Caco-2 (cell line): ENCODE measurements around the gene RFTN1. TPM values are rescaled to one million over a fixed set of nuclear protein-coding genes. Genes with fewer than 3 reads are reported as not detected.

ENCODE experiments used
- BruUV-seq: library from RNA; stranded (reverse); fragments of 400-500 nt; replicated peaks from 2 replicates; lab custom pipeline; 2021; lab: Mats Ljungman, UMichigan
- CTCF ChIA-PET: fragments of 300-600 bp; sonication (Branson Sonifier 250); formaldehyde crosslinking; loops from one replicate; lab custom pipeline; 2022; ENCODE audit warnings: antibody characterized with exemption; lab: Charles Lee
- POLR2A ChIA-PET: fragments of 300-600 bp; sonication (Branson Sonifier 250); formaldehyde crosslinking; loops from one replicate; lab custom pipeline; 2022; ENCODE audit warnings: antibody characterized with exemption; lab: Charles Lee
- DNase-seq, 2 experiments: peaks; one replicate each; pipeline versions ENCODE4 v3.0.0 to v3.0.0-alpha.2; 2020 to 2022
- H3K27me3 ChIP-seq: replicated peaks from 2 replicates; pipeline ENCODE4 v1.6.0; 2011; ENCODE audit warnings: low read length; ENCODE audit not compliant: control insufficient read depth, insufficient read depth
- H3K36me3 ChIP-seq: 2 replicates; pipeline ENCODE4 v1.5.1; 2011; ENCODE audit warnings: low read length; ENCODE audit not compliant: control insufficient read depth, insufficient read depth
- H3K4me1 ChIP-seq: fragments of 250-450 bp; sonication (Bioruptor Pico); 2 replicates; pipeline ENCODE4 v1.5.1; 2020; ENCODE audit warnings: mild to moderate bottlenecking
- H3K4me3 ChIP-seq: 2 replicates; pipeline ENCODE4 v1.5.1; 2011; ENCODE audit warnings: low read depth, mild to moderate bottlenecking, control low read depth, low read length
- H3K9me3 ChIP-seq: fragments of 250-450 bp; sonication (Bioruptor Pico); 2 replicates; pipeline ENCODE4 v1.5.1; 2020; ENCODE audit warnings: mild to moderate bottlenecking, moderate library complexity
- H3K27ac Mint-ChIP-seq: one replicate; pipeline ENCODE4 v1.8.0; 2022; ENCODE audit warnings: mixed read lengths; ENCODE audit not compliant: unreplicated experiment
- H3K27me3 Mint-ChIP-seq: one replicate; pipeline ENCODE4 v1.8.0; 2022; ENCODE audit warnings: mixed read lengths; ENCODE audit not compliant: insufficient read depth, unreplicated experiment
- H3K36me3 Mint-ChIP-seq: one replicate; pipeline ENCODE4 v1.8.0; 2022; ENCODE audit warnings: mild to moderate bottlenecking, mixed read lengths; ENCODE audit not compliant: insufficient read depth, unreplicated experiment
- H3K4me1 Mint-ChIP-seq: one replicate; pipeline ENCODE4 v1.8.0; 2022; ENCODE audit warnings: low read depth, mixed read lengths; ENCODE audit not compliant: unreplicated experiment
- H3K4me3 Mint-ChIP-seq: one replicate; pipeline ENCODE4 v1.8.0; 2022; ENCODE audit warnings: mild to moderate bottlenecking, moderate library complexity, mixed read lengths; ENCODE audit not compliant: unreplicated experiment
- H3K9me3 Mint-ChIP-seq: one replicate; pipeline ENCODE4 v1.8.0; 2022; ENCODE audit warnings: mixed read lengths; ENCODE audit not compliant: unreplicated experiment
- intact Hi-C: fragments of 100-400 bp; cut with micrococcal nuclease; formaldehyde crosslinking; loops from one replicate; pipeline ENCODE4 v1.10.0; 2022; ENCODE audit not compliant: unreplicated experiment
- total RNA-seq: library from RNA; stranded (reverse); gene quantifications from 2 replicates; pipeline ENCODE4 v1.2.3, GENCODE V29; 2022
- TF ChIP-seq, protein P1 (sequence below), 2 experiments: fragments of 200-600 bp in 1 of 2; IDR thresholded peaks; 1 replicate in 1 of 2; 2 replicates in 1 of 2; pipeline versions ENCODE4 v1.5.1 to v1.8.0; 2011 to 2022; ENCODE audit warnings: antibody characterized with exemption in 1 of 2, control low read depth in 1 of 2, inconsistent platforms in 1 of 2, low read depth in 1 of 2, low read length in 1 of 2, mild to moderate bottlenecking in 1 of 2, moderate library complexity in 1 of 2; ENCODE audit not compliant: insufficient read depth in 1 of 2, severe bottlenecking in 1 of 2, unreplicated experiment in 1 of 2

Gene RFTN1
- total RNA-seq, 1 experiment from 2014 or later, result 10.2 TPM

DNA sequence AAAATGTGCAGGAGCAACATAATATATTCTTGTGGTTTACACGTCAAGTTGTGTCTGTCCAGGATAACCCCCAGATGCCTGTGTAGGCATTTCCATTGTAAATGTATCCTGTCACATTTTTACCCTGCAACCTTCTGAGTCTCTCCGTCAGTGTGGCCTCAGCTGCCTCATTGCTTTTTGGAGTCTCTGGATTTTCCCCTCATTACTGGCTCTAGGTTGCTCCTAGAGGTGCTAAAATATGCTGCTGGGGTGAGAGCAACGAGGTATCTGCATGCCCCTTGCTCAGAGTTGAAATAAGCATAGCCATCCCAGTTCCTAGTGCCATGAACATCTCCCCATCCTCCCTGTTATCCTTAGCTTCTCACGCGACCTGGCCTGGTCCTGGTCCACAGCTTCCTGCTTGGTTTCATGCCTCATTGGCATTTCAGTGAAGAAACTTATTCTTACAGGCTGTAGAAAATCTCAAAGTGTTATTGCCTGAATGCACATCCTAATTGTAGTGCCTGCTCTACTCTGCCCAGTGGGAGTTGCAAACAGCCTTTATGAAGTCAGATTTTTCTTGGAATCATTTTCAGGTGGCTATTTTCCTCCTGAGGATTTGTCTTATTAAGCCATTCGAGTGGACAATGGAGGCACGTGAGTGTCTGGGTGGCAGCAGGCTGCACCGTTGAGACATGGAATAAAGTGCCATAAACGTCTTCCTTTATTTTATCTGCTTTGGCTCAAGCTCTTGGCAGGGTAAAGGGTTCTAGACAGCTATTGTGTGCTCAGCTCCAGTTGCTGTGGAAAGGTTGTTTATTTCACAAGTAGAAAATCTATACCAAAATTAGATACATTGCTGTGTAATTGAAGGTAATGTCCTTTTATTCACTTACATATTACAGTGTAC lies 215.3 kb downstream of the RFTN1 start:
- ChIA-PET POLR2A (no interaction called here), CTCF (no interaction called here)
- Histone ChIP-seq H3K27me3 (no peaks in the 10 kb centered on the region), H3K36me3 (no peaks in the 10 kb centered on the region; the same call in 1 of the 2 replicates), H3K4me1 (no peaks in the 10 kb centered on the region), H3K9me3 (no peaks in the 10 kb centered on the region), H3K4me3 (no peak overlapping the region)
- no peaks in the 10 kb centered on the region for H3K4me1 Mint-ChIP-seq
- TF ChIP-seq, protein P1, sequence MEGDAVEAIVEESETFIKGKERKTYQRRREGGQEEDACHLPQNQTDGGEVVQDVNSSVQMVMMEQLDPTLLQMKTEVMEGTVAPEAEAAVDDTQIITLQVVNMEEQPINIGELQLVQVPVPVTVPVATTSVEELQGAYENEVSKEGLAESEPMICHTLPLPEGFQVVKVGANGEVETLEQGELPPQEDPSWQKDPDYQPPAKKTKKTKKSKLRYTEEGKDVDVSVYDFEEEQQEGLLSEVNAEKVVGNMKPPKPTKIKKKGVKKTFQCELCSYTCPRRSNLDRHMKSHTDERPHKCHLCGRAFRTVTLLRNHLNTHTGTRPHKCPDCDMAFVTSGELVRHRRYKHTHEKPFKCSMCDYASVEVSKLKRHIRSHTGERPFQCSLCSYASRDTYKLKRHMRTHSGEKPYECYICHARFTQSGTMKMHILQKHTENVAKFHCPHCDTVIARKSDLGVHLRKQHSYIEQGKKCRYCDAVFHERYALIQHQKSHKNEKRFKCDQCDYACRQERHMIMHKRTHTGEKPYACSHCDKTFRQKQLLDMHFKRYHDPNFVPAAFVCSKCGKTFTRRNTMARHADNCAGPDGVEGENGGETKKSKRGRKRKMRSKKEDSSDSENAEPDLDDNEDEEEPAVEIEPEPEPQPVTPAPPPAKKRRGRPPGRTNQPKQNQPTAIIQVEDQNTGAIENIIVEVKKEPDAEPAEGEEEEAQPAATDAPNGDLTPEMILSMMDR (IDR thresholded peaks at IDR 0.05; ENCODE audit: insufficient read depth in 1 of 2, low read depth in 1 of 2, low read length in 1 of 2, severe bottlenecking in 1 of 2, unreplicated experiment in 1 of 2), result no peak
- intact Hi-C loops, result no loop called here
- DNase-seq, result no peak
- no TSS peak for BruUV-seq
- no peaks in the 10 kb centered on the region for H3K27me3 Mint-ChIP-seq
- no peak overlapping the region for H3K27ac Mint-ChIP-seq
- H3K36me3 Mint-ChIP-seq, result peaks cover 45% of the 10 kb centered on the region
- H3K4me3 Mint-ChIP-seq, result no peak overlapping the region
- H3K9me3 Mint-ChIP-seq, result no peaks in the 10 kb centered on the region

DNA sequence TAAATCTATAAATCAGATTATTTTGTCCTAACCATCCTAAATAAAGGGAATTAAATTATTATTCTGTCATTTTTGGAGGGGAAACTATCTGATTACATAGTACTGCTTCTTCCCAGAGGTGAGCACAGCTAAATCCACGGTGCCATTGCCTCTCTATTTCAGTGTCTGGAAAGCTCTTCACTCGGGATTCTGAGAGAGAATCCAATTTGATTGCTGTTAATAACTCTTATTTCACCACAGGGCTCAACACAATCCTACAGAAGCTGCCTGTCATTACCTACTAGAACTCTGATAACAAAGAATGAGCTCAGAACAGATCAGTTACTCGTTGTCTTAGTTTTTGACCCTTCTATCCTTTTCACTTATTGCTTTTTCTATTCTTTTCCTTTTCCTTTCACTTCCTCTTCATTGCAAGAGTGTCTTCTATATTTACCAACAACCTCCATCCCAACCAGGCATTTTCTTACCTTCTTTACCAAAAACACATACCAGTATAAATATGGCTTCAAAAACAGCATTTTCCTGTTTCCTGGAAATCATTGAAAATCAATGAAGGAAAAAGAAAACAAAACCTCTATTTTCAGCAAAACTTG lies 218.1 kb downstream of the RFTN1 start:
- TF ChIP-seq, protein P1 (IDR thresholded peaks at IDR 0.05; ENCODE audit: insufficient read depth in 1 of 2, low read depth in 1 of 2, low read length in 1 of 2, severe bottlenecking in 1 of 2, unreplicated experiment in 1 of 2), result no peak
- Mint-ChIP-seq H3K36me3 (peaks cover 36% of the 10 kb centered on the region), H3K27ac (no peak overlapping the region), H3K9me3 (no peaks in the 10 kb centered on the region), H3K4me3 (no peak overlapping the region), H3K4me1 (no peaks in the 10 kb centered on the region), H3K27me3 (no peaks in the 10 kb centered on the region)
- no peaks in the 10 kb centered on the region for H3K9me3 ChIP-seq
- intact Hi-C loops, result no loop called here
- H3K27me3 ChIP-seq, result no peaks in the 10 kb centered on the region
- H3K4me1 ChIP-seq, result no peaks in the 10 kb centered on the region
- POLR2A ChIA-PET, result no interaction called here
- H3K36me3 ChIP-seq, result no peaks in the 10 kb centered on the region; the same call in 1 of the 2 replicates
- H3K4me3 ChIP-seq, result no peak overlapping the region
- DNase-seq, result no peak
- BruUV-seq, result no TSS peak
- CTCF ChIA-PET, result no interaction called here

DNA sequence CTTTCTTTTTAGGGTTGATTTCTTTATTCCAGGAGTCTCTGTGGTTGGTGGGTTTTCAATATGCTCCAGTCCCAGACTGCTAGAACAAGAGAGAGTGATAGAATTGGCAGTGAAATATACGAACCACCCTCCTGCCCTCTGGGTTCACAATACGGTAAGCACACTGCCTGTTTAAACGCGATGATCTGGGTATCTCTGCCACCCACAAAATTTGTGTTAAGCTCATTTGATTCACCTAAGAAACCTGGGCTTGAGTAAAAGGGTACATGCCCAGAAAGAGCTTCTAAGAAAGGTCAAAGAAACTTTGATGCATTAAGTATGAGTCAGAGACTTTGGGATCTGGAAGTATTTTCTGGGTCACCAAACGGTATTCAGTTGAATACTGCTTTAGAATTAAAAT lies 218.7 kb downstream of the RFTN1 start:
- H3K36me3 Mint-ChIP-seq, result peaks cover 39% of the 10 kb centered on the region
- no peak for DNase-seq
- H3K27me3 Mint-ChIP-seq, result no peaks in the 10 kb centered on the region
- POLR2A ChIA-PET, result no interaction called here
- no peaks in the 10 kb centered on the region for H3K9me3 ChIP-seq
- H3K27me3 ChIP-seq, result no peaks in the 10 kb centered on the region
- CTCF ChIA-PET, result no interaction called here
- no peaks in the 10 kb centered on the region for H3K9me3 Mint-ChIP-seq
- H3K36me3 ChIP-seq, result no peaks in the 10 kb centered on the region; the same call in 1 of the 2 replicates
- intact Hi-C loops, result no loop called here
- no peak overlapping the region for H3K4me3 Mint-ChIP-seq
- H3K27ac Mint-ChIP-seq, result no peak overlapping the region
- H3K4me1 Mint-ChIP-seq, result no peaks in the 10 kb centered on the region
- no peak overlapping the region for H3K4me3 ChIP-seq
- TF ChIP-seq, protein P1 (IDR thresholded peaks at IDR 0.05; ENCODE audit: insufficient read depth in 1 of 2, low read depth in 1 of 2, low read length in 1 of 2, severe bottlenecking in 1 of 2, unreplicated experiment in 1 of 2), result no peak
- no peaks in the 10 kb centered on the region for H3K4me1 ChIP-seq
- BruUV-seq, result no TSS peak
